HepG2 (cell line): ENCODE data around the gene IWS1.

Experiments
- CEBPG ChIP-seq: IDR thresholded peaks from 2 replicates; pipeline ENCODE4 v1.6.1; 2016
- DDIT3 ChIP-seq: sonication (generic); formaldehyde crosslinking; IDR thresholded peaks from 2 replicates; pipeline ENCODE4 v1.4.0; 2020; ENCODE audit warnings: mild to moderate bottlenecking, missing genetic modification reagents
- ELF4 ChIP-seq: sonication (generic); formaldehyde crosslinking; IDR thresholded peaks from 2 replicates; pipeline ENCODE4 v1.5.0; 2020; ENCODE audit warnings: missing genetic modification reagents, mild to moderate bottlenecking, moderate library complexity, borderline replicate concordance
- ETV6 ChIP-seq: sonication (generic); formaldehyde crosslinking; conservative IDR thresholded peaks from 2 replicates; pipeline ENCODE4 v1.4.0; 2020; ENCODE audit warnings: missing genetic modification reagents
- KAT8 ChIP-seq: IDR thresholded peaks from 2 replicates; pipeline ENCODE4 v1.6.1; 2016; ENCODE audit warnings: missing genetic modification reagents, missing compliant biosample characterization
- MAFG ChIP-seq: sonication (generic); formaldehyde crosslinking; IDR thresholded peaks from 2 replicates; pipeline ENCODE4 v1.5.1; 2020; ENCODE audit warnings: mild to moderate bottlenecking, missing genetic modification reagents
- SP5 ChIP-seq: IDR thresholded peaks from 2 replicates; pipeline ENCODE4 v1.6.1; 2016; ENCODE audit warnings: low read depth, borderline replicate concordance
- TCF12 ChIP-seq, 2 experiments: fragments of 450-650 bp in 1 of 2; sonication (generic) in 1 of 2; formaldehyde crosslinking in 1 of 2; IDR thresholded peaks; 2 replicates each; pipeline versions ENCODE4 v1.6.1 to v1.8.0; 2017 to 2022; ENCODE audit warnings: antibody characterized with exemption in 1 of 2, mild to moderate bottlenecking in 1 of 2, missing genetic modification reagents in 1 of 2, moderate library complexity in 1 of 2
- ZNF138 ChIP-seq: sonication (generic); formaldehyde crosslinking; IDR thresholded peaks from 2 replicates; pipeline ENCODE4 v1.5.0; 2020; ENCODE audit warnings: mild to moderate bottlenecking, low read depth, missing genetic modification reagents
- ZNF224 ChIP-seq: sonication (generic); formaldehyde crosslinking; IDR thresholded peaks from 2 replicates; pipeline ENCODE4 v1.5.0; 2020; ENCODE audit warnings: mild to moderate bottlenecking, missing genetic modification reagents
- ZNF549 ChIP-seq: sonication (generic); formaldehyde crosslinking; IDR thresholded peaks from 2 replicates; pipeline ENCODE4 v1.5.0; 2020; ENCODE audit warnings: missing genetic modification reagents

- TF ChIP-seq ELF4 (CRISPR knock-in tag) (no peak), ZNF224 (CRISPR knock-in tag) (no peak), ZNF549 (CRISPR knock-in tag) (no peak), ETV6 (CRISPR knock-in tag) (no peak), SP5 (CRISPR knock-in tag) (no peak), MAFG (CRISPR knock-in tag) (no peak), KAT8 (CRISPR knock-in tag) (no peak), DDIT3 (CRISPR knock-in tag) (no peak), TCF12 (IDR thresholded peaks at IDR 0.05) (no peak), TCF12 (CRISPR knock-in tag; IDR thresholded peaks at IDR 0.05) (no peak), CEBPG (CRISPR knock-in tag) (no peak), ZNF138 (CRISPR knock-in tag) (no peak)
Measured at GRCh38 chr2:127545189-127545588, 18.9 kb upstream of the IWS1 start.
